ENCODE results near the gene OGA.

OGA gene

DNA sequence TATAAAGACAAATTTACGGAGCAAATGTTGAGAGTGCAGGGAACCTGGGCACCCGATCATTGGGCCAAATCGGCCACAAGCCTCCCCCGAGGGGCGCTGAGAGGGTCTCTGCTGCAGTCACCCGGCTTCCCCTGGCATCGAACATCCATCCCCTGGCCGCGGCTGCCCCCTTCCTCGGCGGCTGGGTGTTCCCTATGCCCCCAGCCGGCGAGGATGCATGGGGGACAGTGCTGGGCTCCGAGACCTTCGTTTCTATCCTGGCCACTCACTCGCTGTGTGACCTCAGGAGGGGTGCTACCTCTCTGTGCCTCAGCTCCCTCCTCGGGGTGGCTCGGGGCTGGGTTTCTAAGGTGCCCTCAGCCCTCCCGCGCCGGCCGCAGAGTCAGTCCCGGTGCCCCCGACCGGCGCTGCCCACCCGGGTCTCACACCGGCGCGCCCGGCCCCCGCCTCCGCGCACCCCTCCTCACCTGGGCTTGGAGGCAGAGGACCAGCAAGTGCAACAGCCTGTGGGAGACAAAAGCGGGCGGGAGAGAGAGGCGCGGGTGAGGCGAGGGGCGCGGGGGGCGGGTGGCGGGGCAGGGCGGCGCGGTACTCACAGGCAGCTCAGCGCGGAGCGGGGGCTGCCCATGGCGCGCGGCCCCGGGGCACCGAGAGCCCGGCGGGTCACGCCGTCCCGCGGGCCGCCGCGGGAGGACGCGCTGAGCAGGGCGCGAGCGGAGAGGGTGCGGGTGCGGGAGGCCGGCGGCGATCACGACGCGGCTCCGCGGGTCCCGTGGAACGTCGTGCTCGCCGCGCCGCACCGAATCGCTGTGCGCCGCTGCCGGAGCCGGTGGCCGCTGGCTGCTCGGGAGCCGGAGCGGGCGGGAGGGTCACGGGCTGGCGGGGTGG, 42.7 kb downstream of the OGA start, which contains the start of gene FGF8:
Gene FGF8 (minus strand): TSS at position 842 of the 888 bp plus-strand sequence. CDS start 214 bp downstream, at position 628.
- TF ChIP-seq, protein P1, sequence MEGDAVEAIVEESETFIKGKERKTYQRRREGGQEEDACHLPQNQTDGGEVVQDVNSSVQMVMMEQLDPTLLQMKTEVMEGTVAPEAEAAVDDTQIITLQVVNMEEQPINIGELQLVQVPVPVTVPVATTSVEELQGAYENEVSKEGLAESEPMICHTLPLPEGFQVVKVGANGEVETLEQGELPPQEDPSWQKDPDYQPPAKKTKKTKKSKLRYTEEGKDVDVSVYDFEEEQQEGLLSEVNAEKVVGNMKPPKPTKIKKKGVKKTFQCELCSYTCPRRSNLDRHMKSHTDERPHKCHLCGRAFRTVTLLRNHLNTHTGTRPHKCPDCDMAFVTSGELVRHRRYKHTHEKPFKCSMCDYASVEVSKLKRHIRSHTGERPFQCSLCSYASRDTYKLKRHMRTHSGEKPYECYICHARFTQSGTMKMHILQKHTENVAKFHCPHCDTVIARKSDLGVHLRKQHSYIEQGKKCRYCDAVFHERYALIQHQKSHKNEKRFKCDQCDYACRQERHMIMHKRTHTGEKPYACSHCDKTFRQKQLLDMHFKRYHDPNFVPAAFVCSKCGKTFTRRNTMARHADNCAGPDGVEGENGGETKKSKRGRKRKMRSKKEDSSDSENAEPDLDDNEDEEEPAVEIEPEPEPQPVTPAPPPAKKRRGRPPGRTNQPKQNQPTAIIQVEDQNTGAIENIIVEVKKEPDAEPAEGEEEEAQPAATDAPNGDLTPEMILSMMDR (IDR thresholded peaks at IDR 0.05; ENCODE audit: insufficient read depth, low read depth, low read length, missing control alignments) = no peak
- no peak for DNase-seq (ENCODE audit: low read depth)
- H3K4me3 ChIP-seq (ENCODE audit: low read length) = no peak within 1 kb of the TSS

DNA sequence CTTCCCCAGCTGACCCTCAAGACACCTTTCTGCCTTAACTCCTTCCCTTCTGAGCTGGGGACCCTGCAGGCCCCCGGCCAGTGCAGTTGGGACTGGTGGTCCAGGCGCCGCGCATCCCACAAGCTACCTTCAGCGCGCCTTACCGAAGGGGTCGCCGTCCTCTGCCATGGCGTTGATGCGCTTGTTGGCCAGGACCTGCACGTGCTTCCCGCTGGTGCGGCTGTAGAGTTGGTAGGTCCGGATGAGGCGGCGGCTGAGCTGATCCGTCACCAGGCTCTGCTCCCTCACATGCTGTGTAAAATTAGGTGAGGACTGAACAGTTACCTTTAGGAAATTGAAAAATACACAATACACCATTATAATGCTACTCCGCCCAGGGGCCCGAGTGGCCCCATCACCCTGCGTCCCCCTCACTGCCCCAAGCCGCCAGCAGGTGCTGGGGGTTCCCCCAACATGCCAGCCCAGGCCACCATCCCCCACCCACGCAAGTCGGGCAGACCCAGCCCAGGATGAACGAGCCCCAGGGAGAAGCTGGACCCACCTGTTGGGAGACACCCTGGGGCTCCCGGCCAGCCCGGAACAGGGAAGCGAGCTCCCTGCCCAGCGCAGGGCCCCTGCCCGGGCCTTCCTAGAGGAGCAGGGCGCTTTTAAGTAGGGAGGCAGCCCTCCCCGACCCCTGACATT, 43.5 kb downstream of the OGA start:
- DNase-seq (ENCODE audit: low read depth) = no peak
- H3K4me3 ChIP-seq (ENCODE audit: low read length) = no peak overlapping the region
- TF ChIP-seq, protein P1 (IDR thresholded peaks at IDR 0.05; ENCODE audit: insufficient read depth, low read depth, low read length, missing control alignments) = no peak

DNA sequence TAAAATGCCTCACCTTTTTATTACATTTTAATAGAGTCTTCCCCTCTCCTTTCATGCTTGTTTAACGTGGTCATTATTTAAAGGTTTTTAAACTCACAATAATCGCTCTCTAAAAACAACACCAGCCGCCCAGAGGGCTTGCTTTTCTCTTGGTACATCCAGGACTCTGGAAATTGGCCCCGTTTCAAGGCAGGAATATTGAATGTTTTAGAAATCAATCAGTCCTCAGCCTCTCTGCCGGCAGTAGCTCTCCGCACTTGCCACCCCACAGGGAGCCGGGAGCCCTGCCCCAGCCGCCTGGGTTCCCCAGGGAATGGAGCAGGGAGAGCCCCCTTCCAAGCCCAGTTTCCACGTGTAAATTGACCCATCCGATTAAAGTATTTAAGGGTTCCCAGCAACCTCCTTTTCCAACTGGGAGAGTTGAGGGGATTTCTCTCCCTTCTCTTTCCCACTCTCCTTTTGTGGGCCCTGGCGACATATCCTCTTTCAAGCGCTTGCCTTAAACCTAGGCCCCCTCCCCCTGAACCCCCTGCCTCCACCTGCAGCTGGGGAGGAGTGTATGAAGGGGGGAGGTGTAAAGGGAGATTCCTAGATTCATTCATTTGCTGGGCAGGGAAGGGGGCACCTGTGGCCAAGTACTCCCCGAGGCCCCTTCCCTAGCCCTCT, 44.2 kb downstream of the OGA start:
- DNase-seq (ENCODE audit: low read depth) = no peak
- H3K4me3 ChIP-seq (ENCODE audit: low read length) = no peak overlapping the region
- TF ChIP-seq, protein P1 (IDR thresholded peaks at IDR 0.05; ENCODE audit: insufficient read depth, low read depth, low read length, missing control alignments) = no peak

DNA sequence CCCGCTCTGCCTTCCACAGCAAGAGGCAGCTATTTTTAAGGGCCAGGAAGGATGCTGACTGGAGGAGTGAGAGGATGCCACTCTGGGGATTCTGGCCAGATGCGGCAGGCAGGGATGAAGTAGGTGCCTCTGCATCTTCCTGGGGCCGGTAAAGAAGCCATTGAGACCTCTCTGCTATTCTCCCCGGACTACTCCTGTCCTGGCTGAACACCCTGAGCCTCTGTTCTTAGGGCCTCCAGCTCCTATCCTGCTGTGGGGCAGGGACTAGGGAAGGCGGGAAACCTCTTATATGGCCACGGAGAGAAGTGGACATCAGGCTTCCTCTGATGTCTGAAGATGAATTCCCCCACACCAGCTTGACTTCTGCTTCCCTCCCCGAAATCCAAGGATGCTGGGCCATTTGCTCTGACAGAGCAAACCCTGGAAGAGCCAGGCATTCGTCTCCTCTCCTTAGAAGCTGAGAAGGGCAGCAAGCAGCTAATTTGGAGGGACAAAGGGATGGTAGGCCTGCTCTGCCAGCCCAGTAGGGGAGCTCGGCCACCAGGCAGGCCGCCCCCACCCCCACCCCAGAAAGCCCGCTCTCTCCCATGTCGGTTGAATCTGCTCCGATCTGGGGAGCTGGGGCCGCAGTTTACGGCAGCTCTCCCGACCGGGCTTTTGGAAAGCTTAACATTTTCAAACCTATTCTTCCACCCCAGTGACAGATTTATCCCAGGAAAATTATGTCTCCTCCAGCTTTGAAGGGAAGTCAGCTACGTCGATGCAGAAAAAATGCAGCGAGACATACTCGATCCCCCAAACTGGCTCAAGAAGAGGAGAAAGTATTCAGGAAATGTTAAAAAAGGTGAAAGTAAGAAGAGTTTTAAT, 45.1 kb downstream of the OGA start:
- TF ChIP-seq, protein P1 (IDR thresholded peaks at IDR 0.05; ENCODE audit: insufficient read depth, low read depth, low read length, missing control alignments) = no peak
- DNase-seq (ENCODE audit: low read depth) = no peak
- H3K4me3 ChIP-seq (ENCODE audit: low read length) = no peak overlapping the region

DNA sequence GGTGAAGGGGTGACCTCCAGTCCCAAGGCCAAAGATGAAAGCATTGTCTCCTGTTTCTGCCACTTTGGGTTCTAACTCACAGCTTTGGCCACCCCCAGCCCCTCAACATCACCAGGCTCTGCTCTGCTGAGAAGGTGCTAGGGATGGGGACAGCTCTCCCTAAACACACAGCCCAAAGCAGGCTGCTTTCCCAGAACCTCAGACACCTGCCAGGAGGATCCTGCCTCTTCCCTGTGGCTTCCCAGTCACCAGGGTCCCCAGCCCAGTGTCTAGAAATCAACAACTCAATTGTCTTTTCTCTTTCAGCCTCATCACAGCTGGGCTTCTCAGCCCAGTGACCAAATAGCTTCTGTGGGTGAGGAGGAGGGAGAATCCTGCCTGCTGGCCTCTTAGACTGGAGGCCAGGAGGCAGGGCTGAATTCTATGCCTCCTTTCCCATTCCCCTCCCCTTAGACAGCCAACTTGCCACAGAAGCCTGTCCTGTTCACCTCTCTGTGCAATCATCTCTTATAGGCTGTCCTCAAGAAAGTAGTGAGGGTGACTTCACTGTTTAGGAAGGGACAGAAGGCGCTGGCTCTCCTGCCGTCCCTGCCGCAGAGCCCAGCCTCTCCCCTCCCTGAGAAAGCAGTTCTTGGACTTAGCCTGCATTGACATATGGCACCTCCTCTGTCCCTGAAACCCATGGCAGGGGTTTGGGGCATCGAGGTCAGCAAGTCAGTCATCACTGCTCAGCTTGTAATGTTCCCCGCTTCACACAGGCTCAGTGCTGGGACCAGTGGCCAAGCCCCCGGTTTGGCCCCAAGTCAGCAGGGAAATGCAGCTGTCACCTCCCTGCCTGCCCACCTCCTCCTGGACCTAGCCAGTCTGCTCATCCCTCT, 46.0 kb downstream of the OGA start:
- no peak for DNase-seq (ENCODE audit: low read depth)
- TF ChIP-seq, protein P1 (IDR thresholded peaks at IDR 0.05; ENCODE audit: insufficient read depth, low read depth, low read length, missing control alignments) = no peak
- no peak overlapping the region for H3K4me3 ChIP-seq (ENCODE audit: low read length)
